Hippocampal formation (tissue), 2 donors: ENCODE measurements around the gene TDRD9.

Experiments
- DNase-seq, 2 donors: peaks; one replicate each; lab custom pipeline; 2025; lab: John Stamatoyannopoulos, UW

Gene TDRD9

DNA sequence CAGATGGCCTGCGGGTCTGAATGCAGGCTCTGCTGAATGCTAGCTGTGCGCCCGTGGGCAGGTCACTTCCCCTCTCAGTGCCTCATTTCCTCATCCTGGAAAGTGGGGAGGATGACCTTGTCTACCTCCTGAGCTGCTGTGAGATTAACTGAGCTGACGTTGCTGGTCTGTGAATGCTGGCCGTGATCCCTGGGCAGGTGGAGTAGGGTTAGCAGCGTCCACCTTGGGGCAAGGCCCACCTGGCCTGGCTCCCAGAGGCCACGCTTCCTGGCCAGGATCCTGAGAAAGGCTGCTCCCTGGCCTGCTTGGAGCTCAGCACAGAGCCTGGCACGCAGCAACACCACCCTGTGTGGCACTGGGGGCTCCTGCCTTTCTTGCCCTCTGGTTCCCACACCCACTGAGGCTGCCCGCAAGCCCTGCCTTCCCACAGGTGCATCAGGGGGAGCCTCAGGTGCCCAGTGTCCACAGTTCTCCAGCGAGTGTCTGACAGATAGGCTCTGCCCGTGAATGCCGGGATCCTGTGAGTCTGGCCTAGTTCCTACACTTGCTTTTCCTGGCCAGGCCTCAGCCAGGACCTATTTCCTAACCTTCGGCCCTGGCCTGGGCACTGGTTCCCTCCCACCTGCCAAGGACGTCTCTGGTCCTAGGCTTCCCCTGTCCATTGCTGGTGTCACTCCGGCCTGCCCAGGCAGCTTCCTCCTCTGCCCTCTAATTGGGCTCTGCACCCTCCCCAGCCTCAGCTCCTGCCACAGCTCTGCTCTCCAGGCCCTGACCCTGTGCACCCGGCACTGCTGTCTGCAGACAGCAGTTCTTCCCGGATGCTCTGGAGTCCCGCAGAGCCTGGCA is 37.2 kb upstream of the TDRD9 start:
- no peak for DNase-seq

DNA sequence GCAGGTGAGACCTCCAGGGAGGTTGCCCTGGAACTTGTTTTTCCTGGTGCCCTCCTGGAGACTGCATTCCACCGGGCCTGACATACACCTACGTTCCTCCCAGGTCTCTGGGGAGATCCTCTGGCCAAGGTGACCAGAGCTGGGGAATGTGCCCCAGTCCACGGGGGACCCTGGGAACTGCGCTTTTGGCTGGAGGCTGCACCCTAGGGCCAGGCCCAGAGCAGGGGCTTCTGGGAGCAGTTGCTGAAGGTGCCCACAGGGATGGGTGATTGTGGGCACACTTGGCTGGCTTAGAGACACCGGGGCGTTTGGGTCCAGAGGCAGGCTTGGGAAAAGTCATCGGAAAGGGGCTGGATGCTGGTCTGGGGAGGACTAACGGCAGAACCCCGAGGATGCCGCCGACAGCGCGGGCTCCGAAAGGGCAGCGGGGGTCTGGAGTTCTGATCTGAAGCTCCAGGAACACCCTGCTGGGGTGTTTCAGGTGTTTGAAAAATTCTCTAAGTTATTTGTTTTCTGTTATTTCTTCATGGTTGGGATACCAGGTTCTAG is 36.5 kb upstream of the TDRD9 start:
- DNase-seq = no peak

DNA sequence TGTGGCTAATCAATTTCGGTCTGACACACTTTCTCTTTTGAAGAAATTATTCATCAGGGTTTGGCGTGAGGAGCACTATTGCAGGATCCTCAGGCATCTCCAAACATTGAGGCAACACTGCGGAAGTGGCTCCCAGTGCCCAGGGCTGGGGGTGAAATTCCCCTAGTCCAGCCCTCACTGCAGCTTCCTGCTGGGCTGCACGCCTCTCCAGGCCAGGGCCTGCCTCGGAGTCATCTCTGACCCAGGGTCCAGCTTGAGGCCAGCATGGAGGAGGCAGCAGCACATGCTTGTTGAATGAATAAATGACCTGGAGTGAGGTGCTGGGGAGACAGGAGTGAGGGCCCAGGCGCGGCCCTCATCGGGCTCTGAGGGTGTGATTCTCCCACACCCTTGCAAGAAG is 36.0 kb upstream of the TDRD9 start:
- no peak for DNase-seq

DNA sequence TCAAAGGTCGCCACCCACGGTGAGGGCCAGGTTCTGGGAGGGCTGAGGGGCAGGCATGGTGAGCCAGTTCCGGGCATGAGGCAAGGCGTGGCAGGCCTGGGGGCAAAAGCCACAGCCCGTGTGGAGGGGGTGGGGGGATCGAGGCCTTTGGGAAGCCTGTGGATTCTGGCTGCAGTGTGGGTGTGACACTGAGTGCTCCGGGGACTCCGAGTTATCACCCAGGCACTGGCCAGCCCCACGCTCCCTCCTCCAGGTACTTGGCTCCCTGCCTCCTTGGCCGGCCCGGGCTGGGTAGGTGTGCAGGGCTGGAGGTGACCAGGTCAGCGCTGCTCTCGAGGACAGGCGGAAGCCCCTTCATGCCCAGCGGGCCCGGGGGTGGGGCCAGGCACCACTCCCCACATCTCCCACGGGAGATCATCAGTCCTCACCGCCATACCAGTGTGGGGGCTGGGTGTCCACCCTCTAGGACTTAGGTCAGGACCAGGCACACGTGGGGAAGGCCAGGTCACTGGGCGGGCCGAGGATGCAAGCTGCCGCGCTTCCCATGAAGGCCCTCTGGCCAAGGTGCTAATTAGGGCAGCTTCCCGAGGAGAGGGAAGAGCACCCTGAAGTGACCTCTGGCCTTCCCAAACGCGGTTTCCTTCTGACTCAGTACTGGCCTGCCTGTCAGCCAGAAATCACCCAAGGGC is 34.1 kb upstream of the TDRD9 start:
- no peak for DNase-seq

DNA sequence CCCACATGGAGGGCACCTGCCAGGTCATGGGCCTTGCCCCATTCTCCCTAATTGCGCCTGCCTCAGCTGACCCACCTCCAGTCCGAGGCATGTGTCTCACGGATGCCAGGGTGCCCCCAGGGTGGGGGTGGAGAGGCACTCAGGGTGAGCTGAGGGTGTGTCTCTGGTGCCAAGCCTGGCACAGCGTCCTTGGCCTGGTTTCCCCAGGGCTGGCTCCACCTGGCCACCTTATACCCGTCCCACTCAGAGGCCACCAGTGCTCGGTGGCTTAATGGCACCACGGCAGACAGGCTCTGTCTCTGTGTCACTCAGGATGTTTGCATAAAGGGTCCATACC is 33.6 kb upstream of the TDRD9 start:
- no peak for DNase-seq

DNA sequence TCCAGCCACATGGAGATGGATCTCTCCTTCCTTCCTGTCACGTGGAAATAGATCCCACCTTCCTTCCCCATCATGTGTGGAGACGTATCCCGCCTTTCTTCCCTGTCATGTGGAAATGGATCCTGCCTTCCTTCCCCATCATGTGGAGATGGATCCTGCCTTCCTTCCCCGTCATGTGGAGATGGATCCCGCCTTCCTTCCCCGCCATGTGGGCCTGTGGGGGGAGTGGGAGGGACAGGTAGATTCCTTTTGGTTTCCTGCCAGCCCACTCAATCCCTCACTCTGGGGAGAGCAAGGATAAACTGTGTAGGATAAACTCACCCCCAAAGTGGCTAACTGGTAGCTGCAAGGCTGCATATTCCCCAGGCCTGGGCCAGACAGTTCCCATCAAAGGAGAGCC is 31.7 kb upstream of the TDRD9 start:
- no peak for DNase-seq

DNA sequence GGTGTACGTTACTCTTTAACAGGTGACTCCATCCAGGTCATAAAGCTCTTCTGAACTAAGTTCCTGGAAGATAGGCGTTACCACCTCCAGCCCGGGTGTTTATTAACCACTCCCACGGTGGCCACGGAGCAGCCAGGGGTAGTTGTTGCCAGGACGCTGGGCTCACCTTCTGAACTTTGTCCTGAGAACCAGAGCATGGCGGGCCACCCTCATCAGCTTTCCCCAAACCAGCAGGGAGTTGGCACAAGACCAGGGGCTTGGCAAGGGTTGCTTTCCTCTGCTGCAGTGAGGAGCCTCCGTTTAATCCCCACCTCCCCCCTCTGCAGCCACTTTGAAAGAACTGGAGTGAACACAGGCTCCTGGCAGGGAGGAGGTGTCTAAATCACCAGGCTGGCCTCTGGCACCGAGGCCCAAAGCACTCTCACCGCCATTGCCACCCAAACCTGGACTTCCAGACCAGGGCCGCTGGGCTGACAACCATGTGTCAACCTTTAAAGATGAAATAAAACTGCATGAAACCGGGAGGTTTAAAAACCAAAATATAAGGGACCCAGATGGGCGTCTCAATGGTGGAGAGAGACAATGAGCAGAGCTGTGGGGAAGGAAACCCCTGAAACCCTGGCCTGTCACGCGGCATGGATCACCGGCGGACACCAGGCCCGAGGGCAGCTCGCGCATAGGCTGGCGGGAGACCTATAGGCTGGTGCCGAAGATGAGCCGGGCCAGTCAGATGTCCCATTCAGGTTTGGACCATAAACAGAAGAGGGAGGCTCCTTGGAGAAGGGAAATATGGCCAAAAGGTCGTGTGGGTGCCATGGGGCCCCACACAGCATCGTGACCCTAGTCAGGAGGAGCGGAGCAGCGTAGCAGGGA is 30.9 kb upstream of the TDRD9 start:
- no peak for DNase-seq

DNA sequence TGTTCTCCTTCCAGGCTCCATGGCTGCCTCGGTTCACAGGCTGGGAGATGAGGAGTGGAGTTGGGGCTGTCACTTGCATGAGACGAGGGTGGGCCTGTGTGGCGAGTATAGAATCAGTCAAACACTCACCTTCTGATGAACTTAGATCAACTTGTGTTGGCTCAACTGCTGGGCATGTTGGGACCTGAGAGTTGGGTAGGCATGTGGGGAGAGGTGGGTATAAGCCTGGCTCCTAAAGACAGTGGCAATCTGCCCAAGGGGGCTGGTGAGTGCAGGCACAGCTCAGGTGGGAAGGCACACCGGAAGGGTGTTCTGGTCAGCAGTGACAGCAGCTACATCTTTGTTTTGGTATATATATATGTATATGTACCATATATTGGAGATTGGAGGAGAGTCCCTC is 30.1 kb upstream of the TDRD9 start:
- no peak for DNase-seq

DNA sequence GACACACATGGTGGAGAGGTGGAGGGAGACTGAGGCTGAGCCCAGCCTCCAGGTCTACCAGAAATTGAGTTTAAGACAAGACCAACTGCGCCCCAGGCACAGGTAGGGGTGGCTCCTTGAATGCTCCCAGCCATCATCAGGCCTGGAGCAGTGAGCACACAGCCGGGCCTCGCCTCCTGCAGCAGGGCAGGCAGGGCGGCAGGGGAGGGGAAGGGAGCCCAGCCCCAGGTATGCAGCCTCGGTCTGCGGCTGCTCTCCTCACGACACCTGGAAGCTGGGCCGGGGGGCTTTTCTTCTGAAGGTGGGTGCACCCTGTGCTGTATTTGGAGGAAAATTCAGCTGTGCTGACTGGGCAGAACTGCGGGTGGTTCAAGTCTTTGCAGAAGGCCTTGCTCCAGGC is 29.5 kb upstream of the TDRD9 start:
- DNase-seq = no peak

DNA sequence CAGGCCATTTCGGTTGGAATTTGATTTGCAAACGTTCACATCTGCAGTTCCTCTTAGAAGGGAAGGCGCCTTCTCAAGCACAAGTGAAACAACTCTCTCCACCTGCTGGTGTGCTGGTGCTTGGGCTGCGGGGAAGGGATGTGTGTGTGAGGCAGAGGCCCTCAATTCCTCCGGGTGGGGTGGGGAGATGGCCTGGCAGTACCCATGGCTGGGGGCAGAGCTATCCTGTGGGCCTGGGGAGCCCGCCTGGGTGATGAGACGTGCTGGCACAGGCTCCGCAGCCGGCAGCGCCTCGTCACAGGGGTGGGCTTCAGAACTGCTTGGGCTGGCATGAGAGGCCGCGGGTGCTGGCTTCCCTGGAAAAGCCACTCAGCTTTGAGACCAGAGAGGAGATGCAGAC is 28.9 kb upstream of the TDRD9 start:
- no peak for DNase-seq

DNA sequence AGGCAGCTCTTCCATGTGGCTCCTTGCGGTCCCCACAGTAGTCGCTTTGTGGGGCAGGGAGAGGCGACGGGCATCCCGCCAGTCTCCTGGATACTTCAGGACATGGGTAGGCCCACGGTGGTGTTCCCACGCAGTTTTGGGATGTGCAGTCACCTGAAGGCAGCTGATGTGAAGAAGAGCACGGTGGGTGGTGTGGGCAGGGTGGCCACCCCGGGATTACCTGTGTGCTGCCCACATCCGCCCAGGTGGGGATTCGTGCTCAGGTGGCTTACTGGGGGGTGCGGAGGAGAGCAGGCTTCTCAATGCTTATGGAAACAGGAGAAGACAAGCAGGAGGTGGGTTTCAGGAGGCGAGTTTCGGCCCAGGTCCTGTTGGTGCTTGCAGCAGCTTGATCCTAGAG is 28.4 kb upstream of the TDRD9 start:
- no peak for DNase-seq

DNA sequence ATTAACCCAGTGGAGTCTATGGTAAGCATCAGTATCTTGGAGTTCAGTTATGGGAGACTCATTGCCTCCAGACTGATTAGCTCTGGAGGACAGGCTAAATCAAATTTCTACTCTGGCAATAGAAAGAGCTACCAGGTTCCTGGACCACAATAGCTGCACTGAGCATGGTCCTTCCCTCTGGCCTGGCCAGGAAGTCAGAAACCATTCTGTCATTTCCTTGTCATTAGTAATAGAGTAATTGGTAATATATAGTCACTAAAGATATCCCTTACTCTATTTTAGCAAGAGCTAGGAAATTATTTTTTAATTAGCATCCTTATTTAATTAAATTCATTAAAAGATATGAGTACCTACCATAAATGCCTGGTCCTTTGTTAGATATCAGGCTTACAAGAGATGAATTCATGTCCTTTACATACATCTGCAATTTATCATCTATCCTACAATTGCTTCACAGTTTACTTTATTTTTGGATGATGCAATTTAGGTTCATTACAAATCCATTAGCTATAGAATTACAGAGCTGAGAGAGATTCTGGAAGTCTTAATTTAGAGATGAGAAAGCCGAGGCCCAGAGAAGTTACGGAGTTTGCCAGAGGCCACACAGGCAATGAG is 23.7 kb upstream of the TDRD9 start:
- no peak for DNase-seq

DNA sequence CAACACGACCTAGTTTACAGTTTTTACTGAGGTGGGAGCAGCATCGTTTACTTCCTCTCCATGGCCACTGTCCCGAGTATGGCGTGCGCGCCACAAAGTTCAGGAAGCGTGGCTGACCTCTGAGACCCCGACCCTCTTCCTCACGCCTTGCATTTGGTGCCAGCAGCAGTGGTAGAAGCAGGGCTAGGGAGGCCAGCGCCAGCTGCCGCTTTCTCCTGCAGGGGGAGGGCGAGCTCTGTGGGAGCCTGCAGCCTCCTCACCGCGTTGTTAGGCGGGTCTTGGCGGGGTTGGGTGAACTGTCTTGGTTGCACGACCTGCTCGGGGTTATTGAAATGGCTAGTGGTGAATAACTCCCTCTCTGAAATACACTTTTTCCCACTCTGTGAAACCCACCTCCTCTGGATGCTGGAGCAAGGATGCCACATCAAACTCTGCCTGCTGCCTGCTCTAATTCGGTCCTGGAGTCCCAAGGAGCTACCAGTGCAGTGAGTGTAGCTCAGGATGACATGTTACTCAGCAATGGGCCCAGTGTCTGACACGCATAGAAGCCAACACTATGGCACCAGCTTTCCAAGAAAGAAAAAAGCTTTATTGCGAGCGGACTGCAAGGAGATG is 22.3 kb upstream of the TDRD9 start:
- no peak for DNase-seq

DNA sequence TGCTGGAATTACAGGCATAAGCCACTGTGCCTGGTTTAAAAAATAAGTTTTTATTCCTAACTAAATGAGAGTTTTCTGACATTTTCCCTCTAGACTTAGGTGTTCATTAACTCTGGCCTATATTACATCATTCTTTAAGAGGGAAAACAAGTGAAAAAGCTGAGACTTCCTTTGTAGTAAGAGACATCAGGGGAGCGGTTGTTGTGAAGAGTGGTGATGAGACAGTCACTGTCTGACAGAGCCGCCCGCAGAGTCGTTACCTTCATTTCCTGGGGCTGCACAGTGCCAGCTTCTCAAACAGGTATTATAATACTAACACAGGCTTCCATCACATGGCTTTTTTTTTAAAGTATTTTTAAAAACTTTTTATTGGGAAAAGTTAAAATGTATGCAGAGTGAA is 19.7 kb upstream of the TDRD9 start:
- no peak for DNase-seq

DNA sequence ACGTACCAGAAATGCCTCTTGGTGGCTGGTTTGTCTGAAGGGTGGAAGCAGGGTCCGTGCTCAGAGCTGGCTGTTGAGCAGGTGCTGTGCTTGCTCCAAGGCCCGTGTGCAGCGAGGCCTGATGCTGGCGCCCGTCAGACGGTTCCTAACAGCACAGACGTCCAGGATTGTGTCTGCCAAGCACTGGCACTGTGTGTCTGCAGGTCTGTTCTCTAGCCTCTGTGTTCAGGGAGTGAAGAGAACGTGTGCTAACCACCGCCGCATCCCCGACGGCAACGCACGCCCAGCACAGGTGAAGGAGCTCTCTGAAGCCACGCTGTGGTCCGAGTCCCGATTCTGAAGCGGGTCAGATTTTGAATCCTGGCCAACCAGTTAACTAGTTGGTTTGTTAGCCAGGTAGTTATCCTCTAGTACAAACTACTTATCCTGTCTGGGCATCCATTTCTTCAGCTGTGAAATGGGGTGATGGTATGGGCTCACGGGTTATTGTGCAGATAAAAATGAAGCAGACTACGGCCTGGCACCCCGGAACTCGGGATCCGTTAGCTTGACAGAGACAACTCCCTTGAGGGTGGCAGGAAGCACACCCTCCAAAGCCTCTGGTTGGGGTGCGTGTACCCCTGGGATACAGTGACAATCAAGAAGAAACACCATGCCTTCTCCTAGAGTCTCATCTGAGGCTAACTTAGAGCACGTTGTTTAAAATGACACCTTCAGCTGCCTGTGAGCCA is 18.6 kb upstream of the TDRD9 start:
- DNase-seq = no peak

DNA sequence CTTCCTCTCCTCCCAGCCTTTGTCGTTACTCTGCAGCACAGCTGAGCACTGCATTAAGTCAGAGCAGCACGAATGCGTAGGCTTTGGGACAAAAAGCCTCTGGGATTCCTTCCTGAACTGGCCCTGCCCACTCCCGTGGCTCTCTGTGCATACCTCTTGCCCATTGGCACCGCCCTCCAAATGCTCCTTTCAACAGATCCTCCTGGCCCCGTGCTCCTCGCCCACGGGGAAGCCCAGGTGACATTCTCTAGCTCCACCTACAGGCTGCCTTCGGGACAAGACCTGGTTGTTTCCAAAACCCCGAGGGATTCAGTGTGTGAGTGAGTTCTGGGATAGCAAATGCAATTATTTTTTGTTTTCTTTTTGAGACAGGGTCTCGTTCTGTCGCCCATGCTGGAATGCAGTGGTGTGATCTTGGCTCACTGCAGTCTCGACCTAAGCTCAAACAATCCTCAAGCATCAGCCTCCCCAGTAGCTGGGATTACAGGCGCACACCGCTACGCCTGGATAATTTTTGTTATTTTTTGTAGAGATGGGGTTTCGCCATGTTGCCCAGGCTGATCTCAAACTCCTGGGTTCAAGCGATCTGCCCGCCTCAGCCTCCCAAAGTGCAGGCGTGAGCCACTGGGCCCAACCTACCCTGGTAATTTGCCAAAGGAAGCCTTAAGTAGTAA is 17.9 kb upstream of the TDRD9 start:
- peak; percentile 32 to 49 for DNase-seq

DNA sequence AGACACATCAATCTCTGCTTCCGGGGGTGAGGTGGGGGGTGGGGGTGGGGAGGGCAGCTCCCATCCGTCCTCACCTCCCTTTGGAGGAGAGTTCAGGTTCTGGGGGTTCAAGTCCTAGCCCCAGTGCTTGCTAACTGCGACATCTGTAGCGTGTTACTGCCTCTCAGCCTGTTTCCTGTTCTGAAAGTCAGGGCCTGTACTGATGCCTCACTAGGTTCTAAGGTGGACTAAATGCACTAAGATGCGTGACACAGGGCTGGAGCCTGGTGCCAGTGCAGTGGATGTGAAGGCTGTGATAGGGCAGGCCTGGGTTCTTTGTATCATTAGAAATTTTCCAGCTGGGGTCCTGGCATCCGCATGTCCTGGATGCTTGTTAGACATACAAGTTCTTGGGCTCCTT is 17.3 kb upstream of the TDRD9 start:
- DNase-seq = no peak

DNA sequence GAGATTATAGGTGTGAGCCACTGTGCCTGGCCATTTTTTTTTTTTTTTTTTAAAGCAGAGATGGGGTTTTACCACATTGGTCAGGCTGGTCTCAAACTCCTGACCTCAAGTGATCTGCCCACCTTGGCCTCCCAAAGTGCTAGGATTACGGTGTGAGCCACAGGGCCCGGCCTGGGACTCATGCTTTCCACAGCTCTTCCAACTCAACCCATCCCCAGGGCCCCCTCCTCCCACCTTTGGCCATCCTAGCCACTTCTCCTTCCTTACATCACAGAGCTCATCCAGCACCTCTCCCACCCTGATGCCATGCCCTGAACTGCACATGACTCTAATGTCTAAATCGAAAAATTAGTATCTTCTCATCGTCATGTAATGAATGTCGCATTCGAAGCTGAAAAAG is 12.6 kb upstream of the TDRD9 start:
- DNase-seq = no peak

DNA sequence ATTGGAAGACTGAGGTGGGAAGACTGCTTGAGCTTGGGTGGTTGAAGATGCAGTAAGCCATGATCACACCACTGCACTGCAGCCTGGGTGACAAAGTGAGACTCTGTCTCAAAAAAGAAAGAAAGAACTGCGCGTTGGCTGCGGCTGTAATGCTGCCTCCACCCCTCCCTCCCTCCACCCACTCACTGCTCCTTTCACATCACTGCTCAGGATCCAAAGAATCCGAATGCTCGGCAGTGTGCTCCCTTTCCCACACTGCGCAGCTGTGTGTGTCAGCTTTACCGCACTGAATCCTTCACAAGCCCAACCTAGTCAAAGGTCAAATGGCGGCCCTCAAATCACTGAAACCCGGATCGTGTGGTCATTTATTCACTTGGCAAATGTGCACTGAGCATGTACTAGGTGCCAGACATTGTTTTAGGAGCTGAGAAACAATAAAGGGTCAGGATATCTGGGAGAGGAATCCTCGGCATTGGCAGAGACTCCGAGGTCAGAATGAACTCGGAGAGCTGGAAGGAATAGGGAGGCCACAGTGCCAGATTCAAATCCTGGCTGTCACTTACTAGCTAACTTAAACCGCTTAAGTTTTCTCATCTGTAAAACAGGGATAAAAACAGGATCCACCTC is 11.5 kb upstream of the TDRD9 start:
- no peak for DNase-seq
